AG08395 (cell line): ENCODE results near the gene LRP6.
A peak's percentile ranks its signal among the peaks of the same experiment; 100 is the strongest.

Experiments
- DNase-seq: peaks from one replicate; pipeline ENCODE4 v3.0.0; 2012; ENCODE audit warnings: mixed read lengths, low spot score

LRP6 gene

DNA sequence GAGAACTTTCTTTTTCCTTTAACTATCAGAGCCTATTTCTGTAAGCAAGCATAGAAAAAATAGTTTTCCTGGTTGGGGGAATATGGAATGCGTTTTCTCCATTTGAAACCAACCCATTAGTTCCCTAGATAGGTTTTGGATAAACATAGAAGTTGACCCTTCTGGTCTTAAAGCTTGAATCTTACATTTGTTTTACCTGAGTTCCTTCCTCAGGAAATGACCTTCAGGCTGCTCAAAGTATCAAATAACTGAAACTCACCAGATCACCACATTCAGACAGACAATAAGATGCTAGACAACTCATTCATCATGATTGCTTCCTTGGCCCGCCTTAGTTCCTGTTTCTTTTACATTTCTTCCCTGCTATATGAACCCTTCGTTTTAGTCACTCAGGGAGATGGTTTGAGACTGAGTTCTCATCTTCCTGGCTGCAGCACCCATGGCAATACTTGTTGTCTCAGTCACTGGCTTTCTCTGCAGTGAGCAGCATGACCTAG is 52.2 kb downstream of the LRP6 start:
- no peak for DNase-seq

DNA sequence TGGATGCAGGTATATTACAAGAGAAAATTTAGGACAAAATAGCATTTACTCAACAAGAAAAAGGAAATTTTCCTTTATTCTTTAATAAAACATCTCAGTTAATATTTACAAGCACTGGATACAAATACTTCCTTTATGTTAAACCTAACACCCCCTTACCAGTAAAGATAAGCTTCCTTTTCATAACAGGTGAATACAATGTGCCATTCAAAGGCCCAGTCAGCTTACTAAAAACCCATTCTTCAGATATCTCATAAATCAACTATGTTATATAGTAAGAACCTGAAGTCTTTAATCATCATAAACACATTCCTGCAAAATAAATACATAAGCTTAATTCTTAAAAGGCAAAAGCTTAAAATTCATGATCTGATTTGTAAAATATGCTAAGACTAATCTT is 52.6 kb downstream of the LRP6 start:
- DNase-seq: no peak

DNA sequence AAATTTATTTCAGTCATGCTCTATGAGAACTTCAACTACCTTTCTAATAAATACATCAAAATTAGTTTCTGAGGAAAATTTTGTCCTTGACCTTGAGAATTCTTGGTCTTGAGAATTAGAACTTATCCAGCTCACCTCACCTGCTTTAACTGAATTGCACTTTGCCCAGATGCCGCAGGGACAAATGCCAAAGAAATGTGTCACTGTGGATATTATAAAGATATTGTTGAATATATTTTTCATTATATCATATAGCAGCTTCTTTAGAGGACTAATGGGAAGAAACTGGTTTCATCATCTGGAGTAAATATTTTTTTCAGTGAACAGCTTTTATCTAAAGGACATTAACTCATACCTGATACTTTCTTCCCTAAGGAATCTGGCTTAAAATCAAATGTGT is 54.1 kb downstream of the LRP6 start:
- DNase-seq: no peak

DNA sequence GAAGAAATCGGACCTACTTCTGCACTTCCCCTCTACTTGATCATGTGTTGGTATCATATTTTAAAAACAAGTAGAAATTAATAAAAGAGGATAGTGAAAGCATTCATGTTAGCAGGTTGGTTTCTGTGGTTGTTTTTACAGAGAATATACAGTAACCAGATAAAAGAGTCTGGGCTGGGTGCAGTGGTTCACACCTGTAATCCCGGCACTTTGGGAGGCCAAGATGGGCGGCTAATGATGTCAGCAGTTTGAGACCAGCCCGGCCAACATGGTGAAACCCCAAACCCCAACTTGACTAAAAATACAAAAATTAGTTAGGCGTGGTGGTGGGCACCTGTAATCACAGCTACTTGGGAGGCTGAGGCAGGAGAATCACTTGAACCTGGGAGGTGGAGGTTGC is 55.9 kb downstream of the LRP6 start:
- DNase-seq: no peak

DNA sequence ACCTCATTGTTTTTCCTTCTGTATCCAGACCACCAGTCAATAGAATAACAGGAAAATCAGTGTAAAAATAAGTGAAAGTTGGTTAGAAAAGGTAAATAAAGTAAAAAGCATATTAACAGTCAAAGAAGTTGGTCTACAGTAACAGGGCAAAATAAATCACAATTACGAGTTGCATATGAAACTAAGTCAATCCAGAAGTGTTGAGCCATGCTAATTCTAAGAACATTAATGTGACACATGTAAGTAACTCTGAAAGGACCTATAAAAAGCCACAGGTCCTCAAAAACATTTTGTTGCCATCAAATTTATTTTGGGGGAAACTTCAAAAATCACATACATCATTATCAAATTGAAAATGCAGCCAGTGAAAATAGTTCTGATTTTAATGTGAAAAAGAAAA is 56.4 kb downstream of the LRP6 start:
- no peak for DNase-seq

DNA sequence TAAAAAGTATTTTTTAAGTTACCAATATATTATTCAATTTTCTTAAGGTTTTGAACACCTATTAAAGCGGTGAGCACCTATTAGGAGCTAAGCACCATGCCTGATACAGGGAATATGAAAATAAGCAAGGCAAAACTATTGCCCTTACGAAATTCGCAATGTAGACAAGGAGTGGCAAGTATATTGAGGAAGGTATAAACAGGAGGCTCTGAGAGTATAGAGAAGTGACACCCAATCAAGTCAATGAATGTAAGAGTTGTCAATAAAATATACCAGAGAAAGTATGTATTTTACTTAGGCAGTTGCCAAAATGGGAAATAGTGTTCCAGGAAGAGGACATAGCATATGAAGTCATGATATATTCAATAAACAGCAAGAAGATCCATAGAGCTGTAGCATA is 57.2 kb downstream of the LRP6 start:
- no peak for DNase-seq

DNA sequence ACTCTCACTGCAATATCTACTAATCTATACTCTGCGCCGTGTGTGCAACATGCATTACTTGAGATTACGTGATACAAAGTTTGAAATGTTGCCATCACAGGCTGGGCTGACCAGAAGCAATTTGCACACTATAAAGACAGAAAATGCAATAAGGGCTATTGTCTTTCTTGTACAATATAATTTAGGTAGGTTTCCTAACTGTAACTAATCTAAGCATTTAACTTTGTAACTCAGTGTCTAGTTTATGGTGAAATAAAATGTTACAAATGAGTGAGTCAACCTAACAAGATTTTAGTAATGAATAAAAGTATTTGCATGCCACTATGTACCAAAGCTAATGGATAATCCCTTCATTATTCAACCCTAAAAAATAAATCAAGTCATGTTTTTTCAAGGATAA is 57.8 kb downstream of the LRP6 start:
- DNase-seq: peak; percentile 12

DNA sequence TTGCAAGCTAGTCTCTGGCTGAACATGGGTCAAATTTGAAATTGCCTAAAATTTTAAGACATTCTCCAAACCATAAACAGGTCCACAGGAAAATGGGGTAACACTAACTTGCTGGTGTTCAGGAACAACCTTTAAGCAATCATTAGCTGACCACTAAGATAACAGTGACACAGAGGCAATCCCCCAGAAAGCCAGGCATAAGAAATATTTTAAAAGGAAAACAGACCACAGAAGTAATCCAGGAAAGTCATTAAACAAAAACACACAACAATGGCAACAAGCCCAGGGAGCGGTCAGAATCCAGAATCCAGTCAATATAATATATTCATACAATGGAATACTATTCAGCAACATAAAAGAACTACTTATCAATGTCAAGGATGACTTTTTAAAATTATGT is 59.1 kb downstream of the LRP6 start:
- DNase-seq: no peak

DNA sequence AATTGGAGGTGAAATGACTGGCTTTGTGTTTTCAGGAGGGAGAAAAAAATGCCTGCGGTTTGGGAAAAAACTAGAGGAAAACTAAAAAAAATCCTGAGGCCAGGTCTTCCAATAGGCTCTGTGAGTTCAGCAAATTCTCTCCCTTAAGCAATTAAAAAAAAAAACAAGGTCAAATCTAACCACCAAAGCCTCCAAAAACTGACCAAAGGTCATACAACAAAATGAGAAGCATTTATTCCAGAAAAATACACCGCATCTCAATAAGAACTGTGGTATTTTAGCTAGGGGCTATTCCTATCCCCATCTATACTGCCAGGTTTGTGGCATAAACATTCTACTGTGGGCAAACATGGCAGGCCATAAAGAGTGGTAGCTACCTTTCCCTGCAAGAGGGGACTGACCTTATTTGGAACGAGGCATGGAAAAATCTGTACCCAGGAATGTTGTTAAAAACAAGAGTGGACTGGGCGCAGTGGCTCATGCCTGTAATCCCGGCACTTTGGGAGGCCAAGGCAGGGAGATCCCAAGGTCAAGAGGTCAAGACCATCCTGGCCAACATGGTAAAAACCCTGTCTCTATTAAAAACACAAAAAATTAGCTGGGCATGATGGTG is 60.0 kb downstream of the LRP6 start:
- no peak for DNase-seq

DNA sequence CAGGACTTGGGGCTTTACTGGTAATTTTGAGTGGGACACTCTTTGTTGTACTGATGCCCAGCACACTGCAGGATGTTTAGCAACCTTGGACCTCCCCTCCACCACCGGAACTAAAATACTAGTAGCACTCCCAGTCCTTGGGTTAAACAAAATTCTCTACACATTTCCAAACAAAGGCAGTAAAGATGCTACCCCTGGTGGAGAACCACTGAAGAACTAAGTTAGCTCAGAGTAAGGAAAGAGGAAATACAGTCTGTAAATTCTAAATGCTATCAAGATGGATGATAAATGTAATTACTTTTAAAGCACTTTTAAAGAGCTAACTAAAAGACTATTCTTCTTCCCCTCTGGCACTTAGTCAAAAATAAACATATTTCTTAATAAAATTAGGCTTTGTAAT is 64.1 kb downstream of the LRP6 start:
- no peak for DNase-seq

DNA sequence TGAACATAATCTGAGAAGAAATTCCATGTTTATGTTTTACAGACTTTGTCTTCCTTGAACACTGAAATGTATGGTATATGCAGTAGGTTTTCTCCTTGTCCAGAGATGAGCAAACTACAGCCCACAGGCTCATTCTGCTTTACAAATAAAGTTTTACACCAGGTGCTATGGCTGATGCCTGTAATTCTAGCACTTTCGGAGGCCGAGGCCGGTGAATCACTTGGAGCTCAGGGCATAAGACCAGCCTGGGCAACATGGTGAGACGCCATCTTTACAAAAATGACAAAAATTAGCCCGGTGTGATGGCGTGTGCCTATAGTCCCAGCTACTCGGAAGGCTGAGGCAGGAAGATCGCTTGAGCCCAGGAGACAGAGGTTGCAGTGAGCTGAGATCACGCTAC is 64.7 kb downstream of the LRP6 start:
- DNase-seq: no peak

DNA sequence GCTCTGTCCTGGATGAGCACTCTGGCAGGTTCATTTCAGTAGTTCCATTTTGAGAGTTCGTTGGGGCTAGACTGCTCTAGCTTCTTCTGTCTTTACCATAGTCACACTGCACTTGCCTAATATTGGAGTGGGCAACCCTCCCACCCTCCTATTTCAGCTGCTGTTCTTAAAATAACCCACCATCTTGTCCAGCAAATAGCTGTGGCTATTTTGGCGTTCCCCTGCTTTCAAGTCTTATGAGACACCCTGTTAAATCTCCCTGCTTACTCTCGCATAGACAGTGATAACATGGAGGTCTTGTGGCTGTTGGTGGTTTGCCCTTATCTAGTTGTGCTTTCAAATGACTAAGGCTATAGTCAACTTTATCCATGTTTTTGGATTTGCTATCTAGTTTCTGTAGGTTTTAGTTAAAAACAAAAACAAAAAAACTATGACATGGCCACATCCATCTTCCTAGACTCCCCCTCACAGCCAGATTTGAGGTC is 65.5 kb downstream of the LRP6 start:
- no peak for DNase-seq

DNA sequence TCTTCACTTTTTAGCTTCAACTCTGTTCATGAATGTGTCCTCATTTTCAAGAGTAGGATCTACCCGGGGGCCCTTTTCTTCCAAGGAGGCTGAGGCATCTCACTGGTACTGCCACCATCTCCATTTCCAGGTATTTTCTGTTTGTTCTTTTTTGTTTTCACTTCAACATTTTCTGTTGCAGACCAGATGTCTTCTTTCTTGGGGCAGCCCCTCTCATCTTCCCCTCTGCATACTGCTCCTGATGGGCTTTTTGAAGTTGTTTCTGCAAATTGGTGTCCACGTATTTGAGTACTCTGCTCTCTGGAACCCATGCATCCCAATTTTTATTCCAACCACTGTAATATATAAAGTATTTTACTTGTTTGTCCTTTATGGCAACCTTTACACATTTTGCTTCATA is 66.5 kb downstream of the LRP6 start:
- no peak for DNase-seq

DNA sequence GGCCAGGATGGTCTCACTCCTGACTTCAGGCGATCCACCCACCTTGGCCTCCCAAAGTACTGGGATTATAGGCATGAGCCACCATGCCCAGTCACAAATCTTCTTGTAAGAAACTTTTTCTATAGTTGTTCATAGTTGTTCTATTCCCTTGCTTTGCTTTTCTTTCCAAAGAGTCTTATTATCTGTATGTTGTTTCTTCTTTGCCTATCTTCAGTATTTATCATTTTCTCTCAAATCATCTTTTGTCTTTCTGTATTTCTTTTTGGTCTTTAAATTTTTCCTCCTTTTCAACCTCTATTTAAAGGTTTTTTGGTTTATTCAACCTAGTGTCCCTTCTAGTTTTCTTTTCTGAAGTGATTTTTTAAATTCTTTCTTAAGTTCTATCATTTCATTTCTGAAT is 68.7 kb downstream of the LRP6 start:
- DNase-seq: no peak

DNA sequence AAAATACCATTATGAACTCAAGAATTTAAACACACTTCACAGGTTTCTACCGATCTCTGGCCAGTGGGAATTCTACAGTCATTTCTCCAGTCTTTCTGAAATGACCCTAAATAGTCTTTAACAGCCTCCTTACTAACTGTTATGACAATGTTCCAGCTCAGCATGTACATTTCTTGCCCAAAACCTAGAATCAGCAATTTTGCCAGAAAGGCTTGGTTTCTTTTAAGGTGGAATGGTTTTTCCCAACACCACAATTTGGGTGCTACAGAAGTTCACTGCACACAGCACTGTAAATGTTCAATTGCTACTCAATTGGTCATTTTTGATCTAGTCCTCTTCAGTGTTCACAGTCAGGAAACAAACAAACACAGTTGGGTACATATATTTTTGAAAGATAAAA is 69.7 kb downstream of the LRP6 start:
- DNase-seq: no peak

DNA sequence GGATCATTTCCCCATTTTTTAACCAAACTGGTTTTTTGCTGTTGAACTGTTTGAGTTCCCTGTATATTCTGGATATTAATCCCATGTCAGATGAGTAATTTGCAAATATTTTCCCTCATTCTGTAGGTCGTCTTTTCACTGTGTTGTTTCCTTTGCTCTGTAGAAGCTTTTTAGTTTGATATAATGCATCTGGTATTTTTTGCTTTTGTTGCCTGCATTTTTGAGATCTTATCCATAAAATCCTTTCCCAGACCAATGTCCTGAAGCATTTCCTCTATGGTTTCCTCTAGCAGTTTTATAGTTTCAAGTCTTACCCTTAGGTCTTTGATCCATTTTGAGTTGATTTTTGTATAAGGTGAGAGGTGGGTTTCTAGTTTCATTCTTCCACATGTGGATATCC is 71.3 kb downstream of the LRP6 start:
- DNase-seq: no peak

DNA sequence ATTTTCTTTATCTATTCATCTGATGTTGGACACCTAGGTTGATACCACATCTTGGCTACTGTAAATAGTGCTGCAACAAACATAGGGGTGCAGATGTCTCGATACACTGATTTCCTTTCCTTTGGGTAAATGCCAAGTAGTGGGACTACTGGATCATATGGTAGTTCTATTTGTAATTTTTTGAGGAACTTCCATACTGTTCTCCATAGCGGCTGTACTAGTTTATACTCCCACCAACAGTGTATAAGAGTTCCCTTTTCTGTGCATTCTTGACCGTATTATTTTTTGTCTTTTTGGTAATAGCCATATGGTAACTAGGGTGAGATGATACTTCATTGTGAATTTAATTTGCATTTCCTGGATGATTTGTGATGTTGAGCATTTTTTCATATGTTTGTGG is 71.8 kb downstream of the LRP6 start:
- no peak for DNase-seq

DNA sequence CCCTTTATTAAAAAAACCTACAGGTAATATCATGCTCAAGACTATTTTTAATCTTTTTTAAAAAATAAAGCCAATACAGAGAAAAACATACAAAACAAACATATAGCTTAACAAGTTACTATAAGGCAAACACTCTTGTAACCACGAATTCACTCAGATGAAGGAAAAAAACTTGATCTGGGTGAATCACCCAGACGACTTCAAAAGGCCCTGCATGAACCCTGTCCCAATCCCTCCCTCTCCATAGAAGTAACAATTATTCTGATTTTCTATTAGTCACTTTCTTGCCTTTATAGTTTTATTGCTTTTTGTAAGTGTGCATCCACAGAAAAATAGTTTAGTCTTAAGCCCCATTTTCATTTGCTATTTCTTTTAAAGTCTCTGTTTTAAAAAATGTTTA is 72.6 kb downstream of the LRP6 start:
- DNase-seq: no peak

DNA sequence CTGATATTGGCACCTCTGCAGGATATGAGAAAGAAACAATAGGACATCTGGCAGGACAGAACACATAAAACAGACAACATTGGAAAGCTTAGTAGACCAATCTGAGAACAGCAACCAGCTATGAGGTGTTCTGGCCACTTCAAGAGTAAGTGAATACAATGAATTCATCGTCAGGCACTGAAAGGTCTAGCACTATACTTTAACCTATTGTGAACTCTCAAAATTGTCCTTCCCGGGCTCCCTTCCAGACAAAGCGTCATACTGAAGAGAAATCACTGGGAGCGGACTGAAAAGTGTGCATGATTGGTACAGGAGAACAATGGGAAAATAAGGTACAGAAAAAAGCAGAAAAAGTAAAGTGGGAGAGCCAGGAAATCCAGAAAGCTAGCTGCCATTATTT is 75.8 kb downstream of the LRP6 start:
- DNase-seq: no peak

DNA sequence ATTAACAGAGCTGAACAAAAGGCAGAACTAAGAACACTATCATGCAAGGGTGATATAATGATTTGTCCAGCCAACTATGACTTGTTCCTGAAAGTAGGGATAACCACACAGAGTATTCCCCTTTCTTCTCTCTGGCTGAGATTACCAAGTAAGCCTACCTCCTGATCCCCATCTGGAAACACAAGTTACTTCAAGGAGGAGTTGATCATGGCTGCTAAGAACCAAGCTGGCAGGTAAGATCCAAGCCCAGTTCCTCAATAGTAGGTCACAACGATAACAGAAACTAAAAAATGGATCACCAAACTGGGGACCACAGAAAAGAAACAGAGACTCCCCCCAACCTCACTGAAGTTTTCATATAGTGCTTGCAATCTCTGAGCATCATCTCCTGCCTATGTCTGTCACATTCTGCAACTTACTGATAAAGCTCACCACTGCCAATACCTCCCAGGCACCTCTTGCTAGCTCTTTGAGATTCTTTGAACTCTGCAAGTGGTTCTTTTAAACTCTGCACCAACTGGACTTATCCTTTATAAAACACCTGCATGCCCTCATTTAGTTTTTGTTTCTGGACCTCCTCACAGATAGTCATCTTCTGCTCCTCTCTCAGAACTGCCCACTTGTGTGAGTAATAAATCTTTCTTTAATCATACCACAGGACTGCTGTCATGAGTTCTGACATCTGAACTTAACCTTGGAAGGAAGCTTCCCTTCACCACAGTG is 76.6 kb downstream of the LRP6 start:
- no peak for DNase-seq

DNA sequence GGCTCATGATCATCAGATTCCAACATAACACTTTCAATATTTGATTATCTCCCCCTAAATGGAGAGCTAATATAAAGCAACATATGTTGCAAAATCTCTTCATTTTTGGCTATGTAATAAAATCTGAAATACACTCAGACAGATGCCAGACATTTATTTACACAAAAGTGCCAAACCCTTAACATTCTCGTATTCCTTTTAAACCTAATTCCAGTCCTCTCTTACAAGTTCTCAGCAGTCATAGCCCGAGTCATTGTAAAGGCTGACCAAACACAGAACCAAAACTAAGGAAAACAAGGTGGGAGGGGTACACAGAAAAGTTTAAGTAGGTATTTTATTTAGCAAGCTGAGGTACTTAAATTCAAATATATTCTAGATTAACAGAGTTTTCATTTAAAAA is 81.4 kb downstream of the LRP6 start:
- DNase-seq: no peak

DNA sequence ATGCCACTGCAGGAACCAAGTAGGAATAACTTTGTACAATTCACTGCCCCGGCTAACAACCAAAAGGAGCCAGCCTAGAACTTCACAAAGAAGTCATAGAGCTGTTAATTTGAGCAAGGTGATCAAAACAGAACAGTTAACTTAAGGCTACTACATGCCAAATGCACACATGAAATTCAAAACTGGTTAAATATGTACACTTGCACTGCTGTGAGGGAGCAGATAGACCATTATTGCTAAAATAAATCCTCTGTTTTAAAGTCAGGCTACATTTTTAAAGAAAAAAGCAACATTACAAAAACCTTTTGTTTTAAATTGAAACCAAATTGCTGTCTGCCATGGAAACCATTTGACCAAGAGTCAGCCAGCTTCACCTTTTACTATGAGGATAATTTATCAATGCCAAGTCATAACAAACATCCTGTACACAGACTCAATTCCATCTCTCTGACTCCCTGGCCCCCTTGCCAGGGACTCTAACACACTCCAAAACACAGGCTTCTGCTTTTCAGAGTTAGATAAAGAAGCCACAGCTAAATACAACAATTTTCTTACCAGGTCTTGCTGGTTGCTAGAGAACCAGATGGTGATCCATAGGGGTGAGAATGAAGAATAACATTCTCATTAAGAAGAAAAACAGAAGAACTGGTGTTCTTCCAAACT is 84.0 kb downstream of the LRP6 start:
- peak; percentile 34 for DNase-seq

DNA sequence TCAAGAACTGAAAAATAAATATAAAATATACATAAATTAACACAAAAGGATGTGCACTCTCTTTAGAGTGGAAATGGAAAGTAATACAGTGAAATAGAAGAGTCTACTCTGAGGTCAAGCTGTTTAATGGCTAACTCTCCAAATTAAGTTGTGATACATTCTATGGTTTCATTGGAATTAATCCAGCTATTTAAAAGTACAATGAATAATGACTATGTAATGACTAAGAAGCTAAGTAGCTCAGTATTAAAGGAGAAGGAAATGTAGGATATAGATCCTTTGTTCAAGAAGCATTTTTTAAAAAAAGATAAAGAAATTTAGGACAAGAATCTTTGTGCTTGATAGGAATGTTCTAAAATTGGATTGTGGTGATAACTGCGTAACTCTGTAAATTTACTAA is 85.3 kb downstream of the LRP6 start:
- peak; percentile 18 for DNase-seq
